K562 (cell line): ENCODE measurements around the gene ST8SIA1. TPM values are rescaled to one million over a fixed set of nuclear protein-coding genes. Genes with fewer than 3 reads are reported as not detected.

Experiments used
- ATAC-seq: fragments of 200-7000 bp; cut with Tn5 transposase; 3 replicates; pipeline ENCODE4 v1.9.1; 2020; ENCODE audit warnings: moderate library complexity
- BruUV-seq: library from RNA; stranded (reverse); fragments of 400-500 nt; replicated peaks from 2 replicates; lab custom pipeline; 2021; lab: Mats Ljungman, UMichigan
- CTCF ChIA-PET: fragments of 300-600 bp; formaldehyde crosslinking; extraction: SDS; loops from one replicate; lab custom pipeline; 2021; ENCODE audit warnings: low intra/inter-chr PET ratio; lab: Yijun Ruan, JAX
- POLR2A ChIA-PET: fragments of 300-600, 350-650 bp; sonication (Branson Sonifier 250); formaldehyde crosslinking; extraction: SDS; loops from one replicate; lab custom pipeline; 2021; ENCODE audit warnings: antibody characterized with exemption, inconsistent platforms; lab: Yijun Ruan, JAX
- DNase-seq, 4 experiments: peaks; one replicate each; pipeline versions ENCODE4 v3.0.0 to v3.0.0-alpha.2; 2011 to 2018; ENCODE audit warnings: low spot score in 3 of 4, mixed read lengths in 3 of 4; ENCODE audit errors: extremely low read depth in 1 of 4
- FAIRE-seq: peaks from 2 replicates; lab custom pipeline; 2011; peaks lifted over from hg19 to GRCh38; lab: Jason Lieb, UNC
- H2AFZ ChIP-seq: 2 replicates; pipeline ENCODE4 v1.6.0; 2011; ENCODE audit warnings: low read depth, low read length, control low read depth, inconsistent platforms
- H3K27ac ChIP-seq: fragments of 200-600 bp; 3 replicates; pipeline ENCODE4 v1.8.0; 2011; ENCODE audit warnings: low read depth, mild to moderate bottlenecking, control low read depth, inconsistent platforms, low read length, moderate library complexity, mixed read lengths; ENCODE audit errors: extremely low read depth
- H3K27me3 ChIP-seq, 2 experiments: fragments of 300-600 bp in 1 of 2; 2 replicates in 1 of 2; 3 replicates in 1 of 2; pipeline versions ENCODE4 v1.6.0 to v1.8.0; 2011; ENCODE audit warnings: inconsistent platforms in 2 of 2, low read length in 2 of 2, mild to moderate bottlenecking in 1 of 2, mixed read lengths in 1 of 2, moderate library complexity in 1 of 2; ENCODE audit not compliant: control insufficient read depth in 2 of 2, insufficient read depth in 2 of 2
- H3K36me3 ChIP-seq: fragments of 300-600 bp; 3 replicates; pipeline ENCODE4 v1.8.0; 2011; ENCODE audit warnings: mild to moderate bottlenecking, low read length, inconsistent platforms; ENCODE audit not compliant: control insufficient read depth, insufficient read depth
- H3K4me1 ChIP-seq, 2 experiments: fragments of 200-600 bp in 1 of 2; replicated peaks in 1 of 2; 2 replicates in 1 of 2; 3 replicates in 1 of 2; pipeline versions ENCODE4 v1.5.1 to v1.8.0; 2011; ENCODE audit warnings: inconsistent platforms in 2 of 2, low read length in 2 of 2, mild to moderate bottlenecking in 1 of 2, mixed read lengths in 1 of 2, moderate library complexity in 1 of 2; ENCODE audit not compliant: control insufficient read depth in 2 of 2, insufficient read depth in 2 of 2
- H3K4me2 ChIP-seq: 2 replicates; pipeline ENCODE4 v1.6.1; 2011; ENCODE audit warnings: low read length, control low read depth, inconsistent platforms, mixed read lengths; ENCODE audit not compliant: insufficient read depth
- H3K4me3 ChIP-seq: fragments of 200-600 bp; sonication (generic), shearing (Covaris generic); 2 replicates; pipeline ENCODE4 v1.5.1; 2016; ENCODE audit warnings: control low read depth, inconsistent platforms
- H3K79me2 ChIP-seq: fragments of 200-600 bp; 3 replicates; pipeline ENCODE4 v1.8.0; 2011; ENCODE audit warnings: low read length, inconsistent platforms; ENCODE audit not compliant: control insufficient read depth, insufficient read depth
- H3K9ac ChIP-seq, 2 experiments: 2 replicates each; pipeline versions ENCODE4 v1.6.0 to v1.6.1; 2011; ENCODE audit warnings: low read depth in 2 of 2, low read length in 2 of 2, control low read depth in 1 of 2, inconsistent platforms in 1 of 2, mild to moderate bottlenecking in 1 of 2, mixed read lengths in 1 of 2; ENCODE audit not compliant: insufficient read depth in 1 of 2
- H3K9me1 ChIP-seq: one replicate; pipeline ENCODE4 v1.6.0; 2011; ENCODE audit warnings: inconsistent platforms, mild to moderate bottlenecking, low read length, moderate library complexity; ENCODE audit not compliant: control insufficient read depth, insufficient read depth
- H3K9me3 ChIP-seq: replicated peaks from 2 replicates; pipeline ENCODE4 v1.5.1; 2011; ENCODE audit warnings: low read depth, low read length, inconsistent platforms; ENCODE audit not compliant: control insufficient read depth, insufficient read depth
- H4K20me1 ChIP-seq: replicated peaks from 2 replicates; pipeline ENCODE4 v1.6.1; 2011; ENCODE audit warnings: low read length, inconsistent platforms, mixed read lengths; ENCODE audit not compliant: control insufficient read depth, insufficient read depth
- DPF2 ChIP-seq: fragments of 450-650 bp; IDR thresholded peaks from 2 replicates; pipeline ENCODE4 v1.6.1; 2016
- ETS2 ChIP-seq: IDR thresholded peaks from 2 replicates; pipeline ENCODE4 v1.6.1; 2016; ENCODE audit warnings: borderline replicate concordance, missing genetic modification characterization, mild to moderate bottlenecking, moderate library complexity, missing compliant biosample characterization; ENCODE audit not compliant: poor library complexity, severe bottlenecking
- NR2C1 ChIP-seq, 2 experiments: fragments of 450-650 bp; IDR thresholded peaks; 2 replicates each; pipeline ENCODE4 v1.6.1; 2017; ENCODE audit warnings: mild to moderate bottlenecking in 2 of 2, antibody characterized with exemption in 1 of 2, inconsistent platforms in 1 of 2, missing compliant biosample characterization in 1 of 2, missing genetic modification characterization in 1 of 2
- RB1 ChIP-seq: fragments of 450-650 bp; IDR thresholded peaks from 2 replicates; pipeline ENCODE4 v1.6.1; 2017; ENCODE audit warnings: low read depth, mild to moderate bottlenecking
- SIRT6 ChIP-seq: IDR thresholded peaks from one replicate; pipeline ENCODE4 v1.6.1; 2012; ENCODE audit warnings: low read depth, mild to moderate bottlenecking, control low read depth, inconsistent platforms, low read length, moderate library complexity
- SMC3 ChIP-seq: conservative IDR thresholded peaks from 2 replicates; pipeline ENCODE4 v1.6.1; 2011; ENCODE audit warnings: low read depth, low read length, improper control_type of control experiment; ENCODE audit not compliant: insufficient read depth
- SRF ChIP-seq, 2 experiments: fragments of 250-450, 450-650 bp in 1 of 2; sonication (Bioruptor Pico) in 1 of 2; sonication (generic) in 1 of 2; formaldehyde crosslinking; IDR thresholded peaks; 2 replicates each; pipeline versions ENCODE4 v1.5.0 to v1.5.1; 2020 to 2022; ENCODE audit warnings: mild to moderate bottlenecking in 1 of 2, missing genetic modification reagents in 1 of 2
- WGBS: fragments of 100-300 bp; shearing (Covaris generic); methylation state at CpG from one replicate; pipeline ENCODE4 v1.1.6; 2016; ENCODE audit warnings: low coverage, mixed read lengths; ENCODE audit not compliant: insufficient coverage; ENCODE audit errors: missing lambda C conversion rate; 5-methylcytosine and 5-hydroxymethylcytosine counted together
- in situ Hi-C: fragments of 300-500 bp; cut with MboI; formaldehyde crosslinking; loops from 4 replicates; pipeline ENCODE4 v1.15.0; 2018; ENCODE audit warnings: inconsistent platforms, mixed read lengths
- intact Hi-C: fragments of 100-400 bp; cut with micrococcal nuclease; formaldehyde crosslinking; loops from 2 replicates; pipeline ENCODE4 v1.14.2; 2022
- polyA plus RNA-seq, 8 experiments: library from polyadenylated mRNA; depleted of rRNA in 4 of 8; stranded (reverse) in 5 of 8; unstranded in 3 of 8; fragments of >200 nt; fragmentation: Nextera tagmentation in 2 of 8; fragmentation: Illumina TruSeq in 1 of 8; extraction: Ambion mirVana in 2 of 8; extraction: Trizol in 1 of 8; gene quantifications; 2 replicates each; pipeline versions ENCODE4 v1.2.1 to v1.2.3, GENCODE V29; 2011 to 2014; ENCODE audit warnings: inconsistent platforms in 1 of 8, missing spikeins in 1 of 8
- total RNA-seq, 7 experiments: library from RNA; depleted of rRNA in 6 of 7; stranded (reverse); fragments of >200 nt in 6 of 7; fragmentation: Illumina TruSeq in 2 of 7; extraction: Trizol in 2 of 7; gene quantifications; 2 replicates each; pipeline versions ENCODE4 v1.2.1 to v1.2.3, GENCODE V29; 2011 to 2021; ENCODE audit warnings: low replicate concordance in 1 of 7

Gene ST8SIA1
- total and polyA plus RNA-seq, 9 of the 15 experiments (the other 6 are each of a cell fraction or from before 2014, with no cell fraction given) = 0.86 to 26.3 (median 4.3) TPM

DNA sequence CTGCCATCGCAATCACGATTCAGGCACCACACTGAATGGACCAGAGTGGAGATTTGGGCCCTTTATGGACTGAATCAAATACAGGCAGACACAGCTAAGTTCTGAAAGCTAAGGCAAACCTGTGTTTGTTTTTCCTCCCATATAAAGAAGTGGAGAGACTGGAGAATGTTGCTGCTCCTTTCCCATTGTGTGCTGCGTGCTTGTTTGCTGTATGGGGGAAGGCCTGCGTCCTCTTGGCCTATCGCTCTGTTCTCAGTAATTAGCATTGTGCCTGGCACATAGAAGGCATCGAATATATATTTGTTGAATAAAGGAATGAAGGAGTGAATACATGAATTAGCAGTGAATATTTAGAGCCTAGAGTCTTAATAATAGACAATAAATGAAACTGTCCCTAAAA is 12.4 kb downstream of the ST8SIA1 start:
- 0% methylated on average over 5 of the region's 6 CpGs for WGBS
- Histone ChIP-seq H3K9ac (no peak overlapping the region), H3K4me3 (no peak overlapping the region), H3K4me2 (no peak overlapping the region), H3K79me2 (no peaks in the 10 kb centered on the region), H3K9me1 (no peaks in the 10 kb centered on the region), H3K27ac (no peak overlapping the region), H4K20me1 (no peaks in the 10 kb centered on the region), H3K9me3 (no peaks in the 10 kb centered on the region), H3K27me3 (no peaks in the 10 kb centered on the region), H3K36me3 (no peaks in the 10 kb centered on the region), H2AFZ (peak overlapping the region; percentile 58; the same call in 1 of the 2 replicates), H3K4me1 (no peaks in the 10 kb centered on the region; a peak in 1 of 5 replicates)
- FAIRE-seq (no peak), DNase-seq (no peak), ATAC-seq (no peak)
- POLR2A ChIA-PET = no interaction called here
- in situ Hi-C loops (no loop called here), intact Hi-C loops (no loop called here)
- CTCF ChIA-PET = no interaction called here
- TF ChIP-seq SRF (CRISPR knock-in tag; IDR thresholded peaks at IDR 0.05) = no peak
- TF ChIP-seq ETS2 (tag) = no peak
- no peak for TF ChIP-seq DPF2
- TF ChIP-seq NR2C1 (IDR thresholded peaks at IDR 0.05) = no peak
- no peak for TF ChIP-seq NR2C1 (tag; IDR thresholded peaks at IDR 0.05)
- TF ChIP-seq SIRT6 = no peak
- TF ChIP-seq SMC3 = no peak
- no peak for TF ChIP-seq RB1
- BruUV-seq = no TSS peak
